ENCODE measurements around the gene DDAH1.
"Not testable (repeated sequence)": the region's sequence is repeated elsewhere in the genome, so short reads cannot be mapped to it uniquely, and the experiment has no call there.

Gene DDAH1

DNA sequence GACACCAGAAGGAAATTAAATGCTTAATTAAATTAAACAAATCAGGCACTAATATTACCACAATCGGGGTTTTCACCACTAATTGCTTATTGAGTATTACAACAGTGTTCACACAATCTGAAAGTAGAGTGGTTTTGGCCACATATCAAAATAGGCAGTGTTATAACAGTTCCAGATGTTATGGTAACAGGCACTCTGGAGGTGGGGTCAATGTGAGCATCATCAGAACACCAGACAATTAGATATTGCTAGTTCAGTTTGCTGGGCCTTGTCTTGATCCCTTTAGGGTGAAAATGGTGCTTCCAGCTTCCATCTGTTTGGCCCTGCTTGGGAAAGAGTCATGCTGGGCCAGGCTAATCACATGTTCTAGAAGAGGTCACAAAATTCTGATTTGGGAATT lies 14.5 kb upstream of the DDAH1 start:
- Mint-ChIP-seq H3K27me3 (ENCODE audit: low read depth) (no peaks in the 10 kb centered on the region), H3K4me1 (no peaks in the 10 kb centered on the region), H3K36me3 (ENCODE audit: low read depth) (no peaks in the 10 kb centered on the region), H3K9me3 (no peaks in the 10 kb centered on the region), H3K27ac (no peak overlapping the region), H3K4me3 (no peak overlapping the region)
- TF ChIP-seq, protein P1, sequence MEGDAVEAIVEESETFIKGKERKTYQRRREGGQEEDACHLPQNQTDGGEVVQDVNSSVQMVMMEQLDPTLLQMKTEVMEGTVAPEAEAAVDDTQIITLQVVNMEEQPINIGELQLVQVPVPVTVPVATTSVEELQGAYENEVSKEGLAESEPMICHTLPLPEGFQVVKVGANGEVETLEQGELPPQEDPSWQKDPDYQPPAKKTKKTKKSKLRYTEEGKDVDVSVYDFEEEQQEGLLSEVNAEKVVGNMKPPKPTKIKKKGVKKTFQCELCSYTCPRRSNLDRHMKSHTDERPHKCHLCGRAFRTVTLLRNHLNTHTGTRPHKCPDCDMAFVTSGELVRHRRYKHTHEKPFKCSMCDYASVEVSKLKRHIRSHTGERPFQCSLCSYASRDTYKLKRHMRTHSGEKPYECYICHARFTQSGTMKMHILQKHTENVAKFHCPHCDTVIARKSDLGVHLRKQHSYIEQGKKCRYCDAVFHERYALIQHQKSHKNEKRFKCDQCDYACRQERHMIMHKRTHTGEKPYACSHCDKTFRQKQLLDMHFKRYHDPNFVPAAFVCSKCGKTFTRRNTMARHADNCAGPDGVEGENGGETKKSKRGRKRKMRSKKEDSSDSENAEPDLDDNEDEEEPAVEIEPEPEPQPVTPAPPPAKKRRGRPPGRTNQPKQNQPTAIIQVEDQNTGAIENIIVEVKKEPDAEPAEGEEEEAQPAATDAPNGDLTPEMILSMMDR (IDR thresholded peaks at IDR 0.05; ENCODE audit: unreplicated experiment in 3 of 3) = no peak

DNA sequence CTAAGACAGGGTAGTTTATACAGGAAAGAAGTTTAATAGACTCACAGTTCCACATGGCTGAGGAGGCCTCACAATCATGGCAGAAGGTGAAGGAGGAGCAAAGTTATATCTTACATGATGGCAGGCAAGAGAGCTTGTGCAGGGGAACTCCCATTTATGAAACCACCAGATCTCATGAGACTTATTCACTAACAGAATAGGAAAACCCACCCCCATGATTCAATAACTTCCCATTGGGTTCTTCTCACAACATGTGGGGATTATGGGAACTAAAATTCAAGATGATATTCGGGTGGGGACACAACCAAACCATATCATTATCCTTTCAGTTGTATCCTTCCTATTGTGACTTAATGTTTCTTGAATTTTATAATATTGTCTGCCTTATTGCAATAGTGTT lies 13.4 kb upstream of the DDAH1 start:
- Mint-ChIP-seq H3K27ac (no peak overlapping the region), H3K27me3 (ENCODE audit: low read depth) (no peaks in the 10 kb centered on the region), H3K4me3 (no peak overlapping the region), H3K9me3 (no peaks in the 10 kb centered on the region), H3K36me3 (ENCODE audit: low read depth) (no peaks in the 10 kb centered on the region), H3K4me1 (no peaks in the 10 kb centered on the region)
- TF ChIP-seq, protein P1 (IDR thresholded peaks at IDR 0.05; ENCODE audit: unreplicated experiment in 3 of 3) = no peak

DNA sequence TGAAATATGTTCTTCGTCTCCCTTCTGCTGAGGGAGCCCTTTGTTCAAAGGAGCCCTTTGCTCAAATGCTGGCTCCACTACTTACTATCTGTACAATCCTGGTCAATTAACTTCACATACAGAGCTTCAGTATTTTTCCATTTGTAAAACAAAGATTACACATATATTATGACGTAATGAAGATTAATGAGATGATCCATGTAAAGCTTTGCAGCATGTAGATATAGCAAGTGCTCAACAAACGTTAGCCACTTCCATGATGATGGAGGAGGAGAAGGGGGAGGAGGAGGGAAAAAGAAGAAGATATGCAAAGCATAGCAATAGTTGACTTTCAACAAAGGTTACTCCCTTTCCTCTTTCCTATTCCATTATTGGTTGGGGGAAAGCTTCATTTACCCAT lies 10.1 kb upstream of the DDAH1 start:
- H3K36me3 Mint-ChIP-seq (ENCODE audit: low read depth) = no peaks in the 10 kb centered on the region
- H3K27ac Mint-ChIP-seq = no peak overlapping the region
- H3K9me3 Mint-ChIP-seq = no peaks in the 10 kb centered on the region
- TF ChIP-seq, protein P1 (IDR thresholded peaks at IDR 0.05; ENCODE audit: unreplicated experiment in 3 of 3) = no peak
- no peaks in the 10 kb centered on the region for H3K4me1 Mint-ChIP-seq
- no peaks in the 10 kb centered on the region for H3K27me3 Mint-ChIP-seq (ENCODE audit: low read depth)
- H3K4me3 Mint-ChIP-seq = no peak overlapping the region

DNA sequence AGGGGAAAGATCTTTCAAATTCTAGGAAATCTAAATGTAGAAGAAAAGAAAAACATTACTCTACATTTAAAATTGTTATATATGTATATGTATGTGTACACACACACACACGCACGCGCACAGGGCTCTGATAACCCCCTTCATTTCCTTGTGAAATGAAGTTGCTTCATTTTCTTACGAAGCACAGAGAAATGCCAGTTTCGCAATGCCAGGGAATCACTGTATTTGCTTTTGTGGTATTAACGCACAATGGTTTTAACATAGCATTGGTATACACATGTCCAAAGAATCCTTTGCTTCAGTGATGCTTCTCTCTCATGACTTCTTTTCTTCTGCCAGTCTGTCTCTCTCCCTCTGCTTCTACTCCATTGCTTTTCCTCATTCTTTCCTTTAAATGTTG lies 8.4 kb upstream of the DDAH1 start:
- Mint-ChIP-seq H3K4me3 (no peak overlapping the region), H3K4me1 (no peaks in the 10 kb centered on the region), H3K36me3 (ENCODE audit: low read depth) (no peaks in the 10 kb centered on the region), H3K27ac (no peak overlapping the region), H3K9me3 (no peaks in the 10 kb centered on the region), H3K27me3 (ENCODE audit: low read depth) (no peaks in the 10 kb centered on the region)
- TF ChIP-seq, protein P1 (IDR thresholded peaks at IDR 0.05; ENCODE audit: unreplicated experiment in 3 of 3) = no peak

DNA sequence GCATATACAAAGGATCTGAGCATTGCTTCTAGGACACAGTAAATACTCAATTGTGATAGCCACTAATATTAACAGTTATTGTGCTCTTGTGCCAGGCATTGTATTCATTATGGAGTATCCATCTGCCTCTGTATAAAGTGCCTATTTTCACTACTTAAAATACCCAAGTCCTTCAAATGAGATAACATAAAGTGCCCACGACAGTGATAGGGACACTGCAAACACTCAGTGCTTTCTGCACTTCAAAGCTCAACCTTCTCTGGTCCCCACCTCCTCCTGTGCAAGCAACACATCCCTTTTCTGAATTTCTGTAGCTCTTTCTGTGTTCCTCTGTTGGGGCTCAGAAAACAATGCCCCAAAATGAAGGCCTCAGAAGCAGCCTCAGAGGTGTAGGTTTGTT lies 6.6 kb upstream of the DDAH1 start:
- Mint-ChIP-seq H3K9me3 (no peaks in the 10 kb centered on the region), H3K4me3 (no peak overlapping the region), H3K4me1 (no peaks in the 10 kb centered on the region), H3K27ac (no peak overlapping the region), H3K27me3 (ENCODE audit: low read depth) (no peaks in the 10 kb centered on the region), H3K36me3 (ENCODE audit: low read depth) (no peaks in the 10 kb centered on the region)
- TF ChIP-seq, protein P1 (IDR thresholded peaks at IDR 0.05; ENCODE audit: unreplicated experiment in 3 of 3) = no peak

DNA sequence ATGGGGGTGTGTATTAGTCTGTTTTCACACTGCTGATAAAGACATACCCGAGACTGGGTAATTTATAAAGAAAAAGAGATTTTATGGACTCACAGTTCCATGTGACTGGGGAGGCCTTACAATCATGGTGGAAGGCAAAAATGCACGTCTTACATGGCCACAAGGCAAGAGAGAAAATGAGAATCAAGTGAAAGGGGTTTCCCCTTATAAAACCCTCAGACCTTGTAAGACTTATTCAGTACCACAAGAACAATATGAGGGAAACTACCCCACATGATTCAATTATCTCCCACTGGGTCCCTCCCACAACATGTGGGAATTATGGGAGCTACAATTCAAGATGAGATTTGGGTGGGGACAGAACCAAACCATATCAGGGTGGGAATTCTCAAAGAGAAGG lies 5.2 kb upstream of the DDAH1 start:
- H3K4me1 Mint-ChIP-seq; H3K27me3 Mint-ChIP-seq (ENCODE audit: low read depth); H3K36me3 Mint-ChIP-seq (ENCODE audit: low read depth); H3K4me3 Mint-ChIP-seq; H3K9me3 Mint-ChIP-seq; H3K27ac Mint-ChIP-seq: not testable (repeated sequence)

Data from nephron (organoid).